HG02973 (cell line): Measurements from ENCODE around the gene GTF2E1.
"Not testable (repeated sequence)": the region's sequence is repeated elsewhere in the genome, so short reads cannot be mapped to it uniquely, and the experiment has no call there.

ENCODE experiments used
- ATAC-seq: cut with Tn5 transposase; IDR thresholded peaks from one replicate; pipeline ENCODE4 v1.9.1; 2021; ENCODE audit warnings: moderate library complexity; ENCODE audit not compliant: unreplicated experiment

Gene GTF2E1

GRCh38 chr3:120752865-120753264 lies 10.3 kb downstream of the GTF2E1 start:
- ATAC-seq: no peak

GRCh38 chr3:120753810-120754209 lies 11.3 kb downstream of the GTF2E1 start:
- ATAC-seq: no peak

GRCh38 chr3:120756061-120756460 lies 13.5 kb downstream of the GTF2E1 start:
- ATAC-seq: no peak

GRCh38 chr3:120758551-120758950 lies 16.0 kb downstream of the GTF2E1 start:
- not testable (repeated sequence) for ATAC-seq

- no peak for ATAC-seq
Measured at GRCh38 chr3:120762615-120763014, 20.1 kb downstream of the GTF2E1 start.

GRCh38 chr3:120763601-120764000 lies 21.1 kb downstream of the GTF2E1 start:
- peak; percentile 92 for ATAC-seq

GRCh38 chr3:120764206-120764605 lies 21.7 kb downstream of the GTF2E1 start:
- no peak for ATAC-seq

- peak; percentile 55 for ATAC-seq
Measured at GRCh38 chr3:120765830-120766493, 23.4 kb downstream of the GTF2E1 start.

GRCh38 chr3:120766576-120766975 lies 24.0 kb downstream of the GTF2E1 start:
- ATAC-seq: no peak

- no peak for ATAC-seq
Measured at GRCh38 chr3:120767106-120767505, 24.6 kb downstream of the GTF2E1 start.

- no peak for ATAC-seq
Measured at GRCh38 chr3:120769436-120769835, 26.9 kb downstream of the GTF2E1 start.

GRCh38 chr3:120770891-120771290 lies 28.3 kb downstream of the GTF2E1 start:
- ATAC-seq: no peak

GRCh38 chr3:120772081-120772480 lies 29.5 kb downstream of the GTF2E1 start:
- no peak for ATAC-seq

- ATAC-seq: peak; percentile 80
Measured at GRCh38 chr3:120773932-120774331, 31.4 kb downstream of the GTF2E1 start.

GRCh38 chr3:120775411-120775810 lies 32.9 kb downstream of the GTF2E1 start:
- no peak for ATAC-seq

- no peak for ATAC-seq
Measured at GRCh38 chr3:120778776-120779175, 36.2 kb downstream of the GTF2E1 start.

GRCh38 chr3:120780977-120781376 lies 38.4 kb downstream of the GTF2E1 start:
- peak; percentile 85 for ATAC-seq

- ATAC-seq: peak; percentile 67
Measured at GRCh38 chr3:120785832-120786231, 43.3 kb downstream of the GTF2E1 start.

GRCh38 chr3:120791010-120791409 lies 48.5 kb downstream of the GTF2E1 start:
- ATAC-seq: no peak

- no peak for ATAC-seq
Measured at GRCh38 chr3:120791913-120792312, 49.4 kb downstream of the GTF2E1 start.

- ATAC-seq: no peak
Measured at GRCh38 chr3:120793601-120794000, 51.1 kb downstream of the GTF2E1 start.

- peak; percentile 95 for ATAC-seq
Measured at GRCh38 chr3:120795017-120795648, 52.6 kb downstream of the GTF2E1 start.

- ATAC-seq: no peak
Measured at GRCh38 chr3:120795959-120796358, 53.4 kb downstream of the GTF2E1 start.
